ENCODE measurements around the gene RNF168. TPM values are rescaled to one million over a fixed set of nuclear protein-coding genes. Genes with fewer than 3 reads are reported as not detected.

Gene RNF168
- total RNA-seq, 1 donor from 2014 or later = 21.1 TPM

DNA sequence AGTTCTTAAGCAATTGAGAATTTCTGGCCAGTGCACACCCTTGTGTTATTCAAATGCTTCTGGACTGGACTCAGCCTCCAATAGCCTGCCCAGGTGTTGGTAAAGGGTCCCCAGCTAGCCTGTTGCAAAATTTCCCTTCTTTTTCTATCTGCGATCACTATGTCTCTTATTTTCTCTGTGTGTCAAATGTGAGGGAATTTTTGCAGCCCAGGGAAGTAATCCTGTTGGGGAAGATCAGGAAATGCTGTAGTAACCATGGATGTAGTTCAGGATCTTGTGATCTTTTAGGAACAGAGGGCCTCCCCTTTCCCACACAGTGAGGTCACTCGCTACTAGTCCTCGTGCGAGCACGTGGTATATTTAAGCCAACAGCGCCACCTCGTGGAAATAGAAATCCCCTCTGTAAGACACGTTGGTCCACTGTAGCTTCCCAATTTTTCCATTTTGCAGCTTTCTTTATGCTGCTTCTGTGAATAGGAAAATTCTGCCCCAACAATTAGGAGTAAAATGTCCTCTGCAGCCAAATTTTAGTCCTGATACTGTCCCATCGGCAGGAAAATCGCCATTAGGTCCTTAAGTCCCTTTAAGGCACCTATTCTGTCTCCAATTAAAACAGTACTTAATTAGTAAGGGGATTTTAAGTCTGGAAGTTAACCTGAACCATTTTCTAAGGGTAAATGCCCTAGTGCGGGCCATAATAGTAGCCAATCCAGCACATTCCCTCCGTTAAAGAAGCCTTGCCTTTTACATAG lies 15.6 kb upstream of the RNF168 start:
- H3K27me3 ChIP-seq = no peaks in the 10 kb centered on the region
- H3K4me3 ChIP-seq = no peak overlapping the region
- no peak overlapping the region for H3K27ac ChIP-seq
- H3K4me1 ChIP-seq = no peaks in the 10 kb centered on the region
- peaks cover 26% of the 10 kb centered on the region for H3K9me3 ChIP-seq
- intact Hi-C loops (cut with DNase I) = no loop called here
- ATAC-seq (peak; percentile 96), DNase-seq (no peak)
- TF ChIP-seq, protein P1, sequence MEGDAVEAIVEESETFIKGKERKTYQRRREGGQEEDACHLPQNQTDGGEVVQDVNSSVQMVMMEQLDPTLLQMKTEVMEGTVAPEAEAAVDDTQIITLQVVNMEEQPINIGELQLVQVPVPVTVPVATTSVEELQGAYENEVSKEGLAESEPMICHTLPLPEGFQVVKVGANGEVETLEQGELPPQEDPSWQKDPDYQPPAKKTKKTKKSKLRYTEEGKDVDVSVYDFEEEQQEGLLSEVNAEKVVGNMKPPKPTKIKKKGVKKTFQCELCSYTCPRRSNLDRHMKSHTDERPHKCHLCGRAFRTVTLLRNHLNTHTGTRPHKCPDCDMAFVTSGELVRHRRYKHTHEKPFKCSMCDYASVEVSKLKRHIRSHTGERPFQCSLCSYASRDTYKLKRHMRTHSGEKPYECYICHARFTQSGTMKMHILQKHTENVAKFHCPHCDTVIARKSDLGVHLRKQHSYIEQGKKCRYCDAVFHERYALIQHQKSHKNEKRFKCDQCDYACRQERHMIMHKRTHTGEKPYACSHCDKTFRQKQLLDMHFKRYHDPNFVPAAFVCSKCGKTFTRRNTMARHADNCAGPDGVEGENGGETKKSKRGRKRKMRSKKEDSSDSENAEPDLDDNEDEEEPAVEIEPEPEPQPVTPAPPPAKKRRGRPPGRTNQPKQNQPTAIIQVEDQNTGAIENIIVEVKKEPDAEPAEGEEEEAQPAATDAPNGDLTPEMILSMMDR (IDR thresholded peaks at IDR 0.05) = peak; percentile 55
- no peaks in the 10 kb centered on the region for H3K36me3 ChIP-seq

DNA sequence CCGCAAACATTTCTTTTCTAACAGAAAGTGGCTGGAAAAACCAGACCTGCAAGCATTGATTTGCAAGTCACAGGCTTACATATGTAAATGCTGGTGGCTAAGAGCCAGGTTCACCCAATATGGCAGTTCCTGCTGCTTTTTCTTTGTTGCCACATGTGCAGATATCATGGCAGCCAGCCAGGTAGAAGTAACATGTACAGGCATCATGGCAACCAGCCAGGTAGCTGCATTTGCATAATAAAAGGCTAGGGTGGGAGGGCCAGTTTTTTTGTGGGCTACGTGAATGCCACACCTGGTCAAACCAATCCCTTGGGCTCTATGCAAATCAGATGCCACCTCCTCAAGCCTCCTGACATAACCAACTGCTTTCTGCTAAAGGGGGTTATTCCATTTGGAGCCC lies 14.4 kb upstream of the RNF168 start:
- H3K27ac ChIP-seq = no peak overlapping the region
- H3K36me3 ChIP-seq = no peaks in the 10 kb centered on the region
- H3K27me3 ChIP-seq = no peaks in the 10 kb centered on the region
- DNase-seq (no peak), ATAC-seq (no peak)
- TF ChIP-seq, protein P1 (IDR thresholded peaks at IDR 0.05) = no peak
- peaks cover 26% of the 10 kb centered on the region for H3K9me3 ChIP-seq
- intact Hi-C loops (cut with DNase I) = no loop called here
- H3K4me3 ChIP-seq = no peak overlapping the region
- H3K4me1 ChIP-seq = no peaks in the 10 kb centered on the region

DNA sequence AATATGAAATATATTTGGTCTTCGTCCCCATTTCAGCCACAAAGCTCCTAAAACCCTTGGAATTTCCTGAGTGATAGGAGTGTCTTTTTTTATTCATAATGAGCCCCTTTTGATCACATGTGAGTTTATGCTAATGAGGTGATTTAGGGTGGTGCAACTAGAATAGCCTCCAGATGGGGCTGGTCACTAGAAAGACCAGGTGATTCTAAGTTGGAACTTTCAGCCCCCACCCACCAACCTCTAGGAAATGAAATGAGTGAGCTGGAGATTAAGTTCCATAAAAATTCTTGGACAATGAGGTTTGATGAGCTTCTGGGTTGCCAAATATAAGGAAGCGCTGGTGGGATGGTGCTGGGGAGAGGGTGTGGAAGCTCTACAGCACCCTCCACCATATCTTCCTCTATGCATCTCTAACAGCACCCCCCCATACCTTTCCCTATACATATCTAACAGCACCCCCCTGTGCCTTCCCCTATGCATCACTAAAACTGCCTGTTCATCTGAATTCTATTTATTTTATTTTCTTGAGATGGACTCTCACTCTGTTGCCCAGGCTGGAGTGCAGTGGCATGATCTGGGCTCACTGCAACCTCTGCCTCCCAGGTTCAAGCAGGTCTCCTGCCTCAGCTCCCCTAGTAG lies 13.7 kb upstream of the RNF168 start:
- no peak for ATAC-seq
- H3K9me3 ChIP-seq = peaks cover 26% of the 10 kb centered on the region

DNA sequence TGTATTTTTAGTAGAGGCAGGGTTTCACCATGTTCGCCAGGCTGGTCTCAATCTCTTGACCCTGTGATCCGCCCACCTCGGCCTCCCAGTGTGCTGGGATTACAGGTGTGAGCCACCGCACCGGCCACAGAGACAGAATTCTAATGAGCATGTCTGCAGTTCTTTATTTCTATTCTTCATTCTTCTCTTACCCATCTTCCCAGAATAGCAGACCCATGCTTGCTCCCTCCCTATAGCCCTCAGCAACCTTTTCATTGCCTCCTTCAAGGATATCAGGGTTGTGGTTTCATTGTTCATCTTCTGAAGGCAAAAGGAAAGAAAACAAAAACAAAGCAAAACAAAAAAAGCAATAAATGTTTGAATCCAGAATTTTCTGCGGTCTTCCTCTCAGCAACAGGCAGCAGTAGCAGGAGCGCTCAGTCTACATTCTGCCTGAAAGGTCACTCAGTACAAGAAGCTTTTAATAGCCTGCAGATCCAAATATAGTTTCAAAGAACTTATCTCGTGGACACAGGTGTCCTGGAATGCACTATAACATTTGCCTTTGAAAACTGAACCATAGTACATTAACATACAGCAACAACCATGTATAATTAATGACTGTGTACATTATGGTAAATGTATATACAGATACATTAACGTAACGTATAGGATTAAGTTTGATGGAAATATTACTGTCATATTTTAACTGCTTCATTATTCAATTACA lies 11.5 kb upstream of the RNF168 start, which contains the start of gene SMCO1:
Gene SMCO1 (minus strand): TSS at position 434 of the 709 bp plus-strand sequence. CDS start 137 bp downstream, at position 297.
- H3K27me3 ChIP-seq = no peaks in the 10 kb centered on the region
- H3K9me3 ChIP-seq = peaks cover 16% of the 10 kb centered on the region
- intact Hi-C loops (cut with DNase I) = no loop called here
- H3K36me3 ChIP-seq = no peaks in the 10 kb centered on the region
- TF ChIP-seq, protein P1 (IDR thresholded peaks at IDR 0.05) = no peak
- no peaks in the 10 kb centered on the region for H3K4me1 ChIP-seq
- H3K27ac ChIP-seq = no peak within 1 kb of the TSS
- DNase-seq (no peak), ATAC-seq (no peak)
- H3K4me3 ChIP-seq = no peak within 1 kb of the TSS

More for the DNA sequence above, 13.7 kb upstream of the RNF168 start:
- DNase-seq = no peak
- H3K4me1 ChIP-seq = no peaks in the 10 kb centered on the region
- no peaks in the 10 kb centered on the region for H3K27me3 ChIP-seq
- intact Hi-C loops (cut with DNase I) = no loop called here
- no peak overlapping the region for H3K27ac ChIP-seq
- no peaks in the 10 kb centered on the region for H3K36me3 ChIP-seq
- no peak overlapping the region for H3K4me3 ChIP-seq
- TF ChIP-seq, protein P1 (IDR thresholded peaks at IDR 0.05) = no peak

DNA sequence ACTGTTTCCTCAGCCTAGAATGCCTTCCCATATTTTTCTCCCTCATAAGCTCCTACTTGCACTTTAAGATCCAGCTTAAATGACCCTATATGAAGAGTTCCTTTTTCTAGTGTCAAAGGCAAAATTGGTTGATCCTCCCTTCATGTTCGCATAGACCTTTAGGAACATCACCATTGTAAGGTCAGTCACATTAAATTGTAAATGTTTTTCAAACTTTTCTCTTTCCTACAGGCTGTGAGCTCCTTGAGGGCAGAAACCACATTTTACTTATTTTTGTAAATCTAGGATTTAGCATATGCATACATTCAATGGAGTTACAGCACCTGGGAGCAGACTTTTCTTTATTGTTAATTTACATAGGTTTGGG lies 10.8 kb upstream of the RNF168 start:
- intact Hi-C loops (cut with DNase I) = no loop called here

More for the DNA sequence above, 10.8 kb upstream of the RNF168 start:
- TF ChIP-seq, protein P1 (IDR thresholded peaks at IDR 0.05) = no peak
- ATAC-seq (no peak), DNase-seq (no peak)
- no peak overlapping the region for H3K4me3 ChIP-seq
- peaks cover 9% of the 10 kb centered on the region for H3K9me3 ChIP-seq
- no peak overlapping the region for H3K27ac ChIP-seq
- no peaks in the 10 kb centered on the region for H3K36me3 ChIP-seq
- H3K4me1 ChIP-seq = no peaks in the 10 kb centered on the region
- H3K27me3 ChIP-seq = no peaks in the 10 kb centered on the region
